Ascending aorta (tissue), 2 donors: ENCODE results near the gene SLC26A8. TPM values are rescaled to one million over a fixed set of nuclear protein-coding genes. Genes with fewer than 3 reads are reported as not detected.
"Not testable (repeated sequence)": the region's sequence is repeated elsewhere in the genome, so short reads cannot be mapped to it uniquely, and the experiment has no call there.

Source experiments
- DNase-seq, 2 donors: peaks; one replicate each; pipeline ENCODE4 v3.0.0-alpha.2; 2019; ENCODE audit warnings: low spot score in 2 of 2
- H3K27ac ChIP-seq, 2 donors: fragments of 200-600 bp; sonication (generic); one replicate each; pipeline ENCODE4 v1.5.1; 2016 to 2017; ENCODE audit warnings: mild to moderate bottlenecking in 1 of 2
- H3K27me3 ChIP-seq: fragments of 200-600 bp; sonication (generic); one replicate; pipeline ENCODE4 v1.5.1; 2017
- H3K36me3 ChIP-seq, 2 donors: fragments of 200-600 bp; sonication (generic); one replicate each; pipeline ENCODE4 v1.5.1; 2016
- H3K4me1 ChIP-seq, 2 donors: fragments of 200-600 bp; sonication (generic); one replicate each; pipeline ENCODE4 v1.5.1; 2016 to 2017; ENCODE audit warnings: mild to moderate bottlenecking in 1 of 2
- H3K4me3 ChIP-seq, 2 donors: fragments of 200-600 bp; sonication (generic); one replicate each; pipeline ENCODE4 v1.5.1; 2016 to 2017; ENCODE audit warnings: mild to moderate bottlenecking in 1 of 2
- H3K9me3 ChIP-seq, 2 donors: fragments of 200-600 bp; sonication (generic); one replicate each; pipeline ENCODE4 v1.5.1; 2016
- CTCF ChIP-seq, 3 experiments: fragments of 200-600 bp in 2 of 3; fragments of 450-650 bp in 1 of 3; sonication (generic) in 2 of 3; IDR thresholded peaks; one replicate each; pipeline ENCODE4 v1.5.1; 2016 to 2019; ENCODE audit warnings: antibody characterized with exemption in 3 of 3, mild to moderate bottlenecking in 1 of 3, moderate library complexity in 1 of 3
- intact Hi-C: fragments of 100-400 bp; cut with DNase I; formaldehyde crosslinking; loops from one replicate; pipeline ENCODE4 v1.15.1; 2023
- total RNA-seq: library from RNA; depleted of rRNA; stranded (reverse); fragments of >200 nt; gene quantifications from one replicate; pipeline ENCODE4 v1.1.0, GENCODE V29; 2016

SLC26A8 gene
- total RNA-seq, 1 donor from 2014 or later = not detected

DNA sequence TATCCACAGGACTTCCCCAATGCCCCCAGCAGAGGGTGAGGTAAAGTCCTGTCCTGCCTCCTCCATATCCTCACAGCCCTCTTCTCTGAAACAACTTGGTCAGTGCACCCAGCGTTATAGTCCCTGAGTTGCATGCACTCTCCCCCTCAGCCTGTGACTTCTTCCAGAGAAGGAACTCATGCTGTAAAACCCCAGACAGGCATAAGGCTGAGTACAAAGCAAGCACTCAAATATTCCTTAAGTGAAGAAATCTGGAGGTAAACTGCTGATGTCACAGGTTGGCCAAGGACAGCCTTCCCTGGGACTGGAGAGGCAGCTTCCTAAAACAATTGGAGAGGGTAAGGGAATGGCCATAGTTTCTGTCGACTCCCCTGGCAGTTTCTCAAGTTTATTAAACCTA lies 90.6 kb downstream of the SLC26A8 start:
- intact Hi-C loops = no loop called here
- H3K4me1 ChIP-seq = no peaks in the 10 kb centered on the region
- no peaks in the 10 kb centered on the region for H3K27me3 ChIP-seq
- no peak for DNase-seq
- TF ChIP-seq CTCF (IDR thresholded peaks at IDR 0.05) = no peak
- H3K9me3 ChIP-seq = no peaks in the 10 kb centered on the region
- H3K27ac ChIP-seq = no peak overlapping the region
- H3K4me3 ChIP-seq = no peak overlapping the region
- H3K36me3 ChIP-seq = no peaks in the 10 kb centered on the region

DNA sequence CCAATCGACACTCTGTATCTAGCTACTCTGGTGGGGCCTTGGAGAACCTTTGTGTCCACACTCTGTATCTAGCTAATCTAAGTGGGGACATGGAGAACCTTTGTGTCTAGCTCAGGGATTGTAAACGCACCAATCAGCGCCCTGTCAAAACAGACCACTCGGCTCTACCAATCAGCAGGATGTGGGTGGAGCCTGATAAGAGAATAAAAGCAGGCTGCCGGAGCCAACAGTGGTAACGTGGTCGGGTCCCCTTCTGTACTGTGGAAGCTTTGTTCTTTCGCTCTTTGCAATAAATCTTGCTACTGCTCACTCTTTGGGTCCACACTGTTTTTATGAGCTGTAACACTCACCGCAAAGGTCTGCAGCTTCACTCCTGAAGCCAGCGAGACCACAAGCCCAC lies 92.6 kb downstream of the SLC26A8 start:
- H3K27ac ChIP-seq, H3K4me3 ChIP-seq, H3K4me1 ChIP-seq, H3K36me3 ChIP-seq, intact Hi-C loops, DNase-seq, H3K27me3 ChIP-seq, H3K9me3 ChIP-seq: not testable (repeated sequence)

DNA sequence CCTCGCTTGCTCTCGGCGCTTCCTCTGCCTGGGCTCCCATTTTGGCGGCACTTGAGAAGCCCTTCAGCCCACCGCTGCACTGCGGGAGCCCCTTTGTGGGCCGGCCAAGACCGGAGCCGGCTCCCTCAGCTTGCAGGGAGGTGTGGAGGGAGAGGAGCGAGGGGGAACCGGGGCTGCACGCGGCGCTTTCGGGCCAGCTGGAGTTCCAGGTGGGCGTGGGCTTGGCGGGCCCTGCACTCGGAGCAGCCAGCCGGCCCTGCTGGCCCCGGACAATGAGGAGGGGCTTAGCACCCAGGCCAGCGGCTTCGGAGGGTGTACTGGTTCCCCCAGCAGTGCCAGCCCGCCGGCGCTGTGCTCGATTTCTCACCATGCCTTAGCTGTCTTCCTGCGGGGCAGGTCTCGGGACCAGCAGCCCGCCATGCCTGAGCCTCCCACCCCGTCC lies 93.3 kb downstream of the SLC26A8 start:
- no peak for DNase-seq
- TF ChIP-seq CTCF (IDR thresholded peaks at IDR 0.05) = no peak
- no peak overlapping the region for H3K4me3 ChIP-seq
- H3K27ac ChIP-seq = no peak overlapping the region
- no peaks in the 10 kb centered on the region for H3K36me3 ChIP-seq
- H3K4me1 ChIP-seq = no peaks in the 10 kb centered on the region
- intact Hi-C loops = no loop called here
- no peaks in the 10 kb centered on the region for H3K27me3 ChIP-seq
- H3K9me3 ChIP-seq = no peaks in the 10 kb centered on the region

DNA sequence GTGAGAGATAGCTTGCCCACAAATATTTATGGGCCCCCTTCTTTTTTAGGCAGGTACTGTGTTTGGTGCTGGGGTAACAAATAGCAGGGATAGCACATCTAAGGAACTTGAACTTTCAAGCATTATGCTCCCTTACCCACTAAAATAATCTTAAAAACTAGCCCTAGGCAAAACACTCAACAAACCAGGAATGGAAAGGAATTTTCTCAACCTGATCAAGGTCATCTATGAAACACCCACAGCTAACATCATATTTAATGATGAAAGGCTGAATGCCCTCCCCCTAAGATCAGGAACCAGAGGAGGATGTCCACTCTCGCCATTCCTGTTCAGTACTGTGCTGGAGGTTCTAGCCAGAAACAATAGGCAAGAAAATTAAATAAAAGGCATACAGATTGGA lies 94.8 kb downstream of the SLC26A8 start:
- Histone ChIP-seq H3K27ac (no peak overlapping the region), H3K27me3 (no peaks in the 10 kb centered on the region), H3K4me1 (no peaks in the 10 kb centered on the region), H3K36me3 (no peaks in the 10 kb centered on the region), H3K9me3 (no peaks in the 10 kb centered on the region), H3K4me3 (no peak overlapping the region)
- intact Hi-C loops = loop anchor here (10.0 kb wide), 1 partner anchor 165 kb away; no protein-coding TSS in a partner anchor
- no peak for DNase-seq
- no peak for TF ChIP-seq CTCF (IDR thresholded peaks at IDR 0.05)

GRCh38 chr6:35926509-35927215 lies 97.8 kb downstream of the SLC26A8 start:
- peaks cover 0 to under 1% of the 10 kb centered on the region in 2 donors for H3K4me1 ChIP-seq
- DNase-seq = no peak
- no peak overlapping the region for H3K27ac ChIP-seq
- intact Hi-C loops = loop anchor here (10.0 kb wide), 1 partner anchor 168 kb away; no protein-coding TSS in a partner anchor
- no peak for TF ChIP-seq CTCF (IDR thresholded peaks at IDR 0.05)
- no peaks in the 10 kb centered on the region for H3K9me3 ChIP-seq
- H3K4me3 ChIP-seq = no peak overlapping the region
- no peaks in the 10 kb centered on the region for H3K36me3 ChIP-seq
- no peaks in the 10 kb centered on the region for H3K27me3 ChIP-seq

GRCh38 chr6:35925961-35926360 lies 98.5 kb downstream of the SLC26A8 start:
- Histone ChIP-seq H3K27me3 (no peaks in the 10 kb centered on the region), H3K9me3 (no peaks in the 10 kb centered on the region), H3K4me3 (no peak overlapping the region), H3K36me3 (no peaks in the 10 kb centered on the region), H3K4me1 (peaks cover 0 to 2% of the 10 kb centered on the region in 2 donors), H3K27ac (no peak overlapping the region)
- intact Hi-C loops = loop anchor here (10.0 kb wide), 1 partner anchor 169 kb away; no protein-coding TSS in a partner anchor
- DNase-seq = no peak
- no peak for TF ChIP-seq CTCF (IDR thresholded peaks at IDR 0.05)
